GM12873 (cell line): Measurements from ENCODE around the gene THRAP3.

Experiments
- TF ChIP-seq, protein P1 (sequence below): IDR thresholded peaks from 2 replicates; pipeline ENCODE4 v1.5.1; 2012; ENCODE audit warnings: low read depth, mild to moderate bottlenecking, moderate library complexity, low read length, control low read depth; ENCODE audit not compliant: insufficient read depth; ENCODE audit errors: missing control alignments

The THRAP3 gene

DNA sequence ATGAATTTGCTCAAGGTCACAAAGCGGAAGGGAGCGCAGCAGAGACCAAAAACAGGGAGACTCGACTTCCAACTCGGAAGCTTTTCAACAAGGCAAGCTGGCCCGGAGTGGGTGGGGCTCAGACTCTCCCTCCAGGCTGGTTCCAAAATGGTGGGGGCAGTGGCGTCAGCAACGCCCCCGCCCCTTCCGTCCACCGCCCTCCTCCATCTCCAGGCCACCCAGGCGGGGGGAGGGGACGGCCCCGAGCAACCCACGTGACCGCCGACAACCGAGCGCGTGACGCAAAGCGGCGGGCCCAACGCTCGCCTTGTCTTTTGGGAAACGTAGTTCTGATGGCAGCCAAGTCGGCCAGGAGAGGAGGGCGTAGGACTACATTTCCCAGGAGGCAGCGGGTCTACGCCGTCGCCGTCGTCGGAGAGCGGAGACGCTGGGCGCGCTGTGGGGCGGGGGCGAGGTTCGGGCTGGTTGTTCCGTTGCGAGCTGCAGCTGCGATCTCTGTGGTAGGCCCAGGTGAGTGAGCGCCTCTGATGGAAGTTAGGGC, at the start of gene THRAP3:
Gene THRAP3, plus strand, starts transcription at position 448 of the 541 bp plus-strand sequence. CDS start 58,121 bp downstream, outside the sequence.
- TF ChIP-seq, protein P1, sequence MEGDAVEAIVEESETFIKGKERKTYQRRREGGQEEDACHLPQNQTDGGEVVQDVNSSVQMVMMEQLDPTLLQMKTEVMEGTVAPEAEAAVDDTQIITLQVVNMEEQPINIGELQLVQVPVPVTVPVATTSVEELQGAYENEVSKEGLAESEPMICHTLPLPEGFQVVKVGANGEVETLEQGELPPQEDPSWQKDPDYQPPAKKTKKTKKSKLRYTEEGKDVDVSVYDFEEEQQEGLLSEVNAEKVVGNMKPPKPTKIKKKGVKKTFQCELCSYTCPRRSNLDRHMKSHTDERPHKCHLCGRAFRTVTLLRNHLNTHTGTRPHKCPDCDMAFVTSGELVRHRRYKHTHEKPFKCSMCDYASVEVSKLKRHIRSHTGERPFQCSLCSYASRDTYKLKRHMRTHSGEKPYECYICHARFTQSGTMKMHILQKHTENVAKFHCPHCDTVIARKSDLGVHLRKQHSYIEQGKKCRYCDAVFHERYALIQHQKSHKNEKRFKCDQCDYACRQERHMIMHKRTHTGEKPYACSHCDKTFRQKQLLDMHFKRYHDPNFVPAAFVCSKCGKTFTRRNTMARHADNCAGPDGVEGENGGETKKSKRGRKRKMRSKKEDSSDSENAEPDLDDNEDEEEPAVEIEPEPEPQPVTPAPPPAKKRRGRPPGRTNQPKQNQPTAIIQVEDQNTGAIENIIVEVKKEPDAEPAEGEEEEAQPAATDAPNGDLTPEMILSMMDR, result no peak

DNA sequence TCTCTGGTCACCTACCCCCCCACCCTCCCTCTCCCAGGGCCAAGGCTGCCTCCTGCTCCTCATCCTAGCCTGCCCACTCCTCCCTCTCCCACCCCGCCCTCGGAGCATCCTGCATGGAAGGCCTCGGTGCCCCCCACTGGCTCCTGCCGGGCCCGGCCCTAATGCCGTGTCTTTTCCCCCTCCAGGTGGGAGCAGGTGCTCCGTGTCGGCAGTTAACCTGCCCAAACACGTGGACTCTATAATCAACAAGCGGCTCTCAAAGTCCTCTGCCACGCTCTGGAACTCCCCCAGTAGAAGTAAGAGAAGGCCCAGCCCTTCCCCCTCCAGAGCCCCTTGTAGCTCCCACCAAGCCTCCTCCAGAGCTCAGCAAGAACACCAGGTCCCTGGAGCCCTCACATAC, 49.5 kb upstream of the THRAP3 start:
- TF ChIP-seq, protein P1, result no peak

GRCh38 chr1:36175137-36176095, 48.8 kb upstream of the THRAP3 start:
- TF ChIP-seq, protein P1, result no peak

DNA sequence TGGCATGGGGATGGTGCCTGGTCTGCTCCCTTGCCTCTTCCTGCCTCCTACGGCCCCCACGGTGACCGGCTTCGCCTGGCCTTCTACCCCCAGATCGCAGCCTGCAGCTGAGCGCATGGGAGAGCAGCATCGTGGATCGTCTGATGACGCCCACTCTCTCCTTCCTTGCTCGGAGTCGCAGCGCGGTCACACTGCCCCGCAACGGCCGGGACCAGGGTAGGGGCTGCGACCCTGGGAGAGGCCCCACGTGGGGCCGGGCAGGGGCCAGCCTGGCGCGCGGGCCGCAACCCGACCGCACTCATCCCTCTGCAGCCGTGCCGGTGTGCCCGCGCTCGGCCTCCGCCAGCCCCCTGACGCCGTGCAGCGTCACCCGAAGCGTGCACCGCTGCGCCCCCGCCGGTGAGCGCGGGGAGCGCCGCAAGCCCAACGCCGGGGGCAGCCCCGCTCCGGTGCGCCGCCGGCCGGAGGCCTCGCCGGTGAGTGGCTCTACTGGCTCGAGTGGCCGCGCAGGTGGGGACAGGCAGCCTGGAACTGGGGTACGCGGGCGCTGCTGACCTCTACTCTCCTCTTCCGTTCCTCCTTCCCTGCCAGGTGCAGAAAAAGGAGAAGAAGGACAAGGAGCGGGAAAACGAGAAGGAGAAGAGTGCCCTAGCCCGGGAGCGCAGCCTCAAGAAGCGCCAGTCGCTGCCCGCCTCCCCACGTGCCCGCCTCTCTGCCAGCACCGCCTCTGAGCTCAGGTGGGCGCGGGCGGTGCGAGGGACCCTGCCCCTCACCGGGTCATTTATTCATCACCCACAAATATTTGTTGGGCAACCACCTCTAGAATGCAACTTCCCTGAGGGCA, 47.9 kb upstream of the THRAP3 start:
- TF ChIP-seq, protein P1, result no peak

- TF ChIP-seq, protein P1, result no peak
Observed at GRCh38 chr1:36177589-36178431, 46.4 kb upstream of the THRAP3 start.

- TF ChIP-seq, protein P1, result no peak
Observed at GRCh38 chr1:36178471-36179219, 45.6 kb upstream of the THRAP3 start.
